ENCODE results near the gene FMN1.

DNA sequence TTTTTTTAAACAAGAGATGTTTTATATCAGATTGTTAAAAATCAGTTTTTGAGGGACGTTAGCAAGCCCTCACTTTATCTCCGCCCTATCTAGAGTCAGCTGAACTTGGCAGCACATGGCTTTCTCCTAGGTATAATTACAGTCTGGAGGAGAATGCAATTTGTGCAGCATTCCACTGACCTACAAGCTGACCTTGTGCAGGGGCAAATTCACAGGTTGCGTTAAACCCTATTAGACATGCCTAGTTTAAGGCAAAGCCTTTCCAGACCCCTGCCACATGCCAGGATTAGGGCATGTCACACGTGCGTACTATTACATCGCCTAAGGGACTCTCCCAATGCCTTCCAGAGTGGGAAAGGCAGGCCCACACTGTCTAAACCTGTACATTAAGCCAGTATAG is 252.7 kb downstream of the FMN1 start:
- TF ChIP-seq POLR2A (IDR thresholded peaks at IDR 0.05; ENCODE audit: low read length) (no peak), MAZ (IDR thresholded peaks at IDR 0.05; ENCODE audit: borderline replicate concordance, low read depth, low read length) (no peak)
- TF ChIP-seq, protein P1, sequence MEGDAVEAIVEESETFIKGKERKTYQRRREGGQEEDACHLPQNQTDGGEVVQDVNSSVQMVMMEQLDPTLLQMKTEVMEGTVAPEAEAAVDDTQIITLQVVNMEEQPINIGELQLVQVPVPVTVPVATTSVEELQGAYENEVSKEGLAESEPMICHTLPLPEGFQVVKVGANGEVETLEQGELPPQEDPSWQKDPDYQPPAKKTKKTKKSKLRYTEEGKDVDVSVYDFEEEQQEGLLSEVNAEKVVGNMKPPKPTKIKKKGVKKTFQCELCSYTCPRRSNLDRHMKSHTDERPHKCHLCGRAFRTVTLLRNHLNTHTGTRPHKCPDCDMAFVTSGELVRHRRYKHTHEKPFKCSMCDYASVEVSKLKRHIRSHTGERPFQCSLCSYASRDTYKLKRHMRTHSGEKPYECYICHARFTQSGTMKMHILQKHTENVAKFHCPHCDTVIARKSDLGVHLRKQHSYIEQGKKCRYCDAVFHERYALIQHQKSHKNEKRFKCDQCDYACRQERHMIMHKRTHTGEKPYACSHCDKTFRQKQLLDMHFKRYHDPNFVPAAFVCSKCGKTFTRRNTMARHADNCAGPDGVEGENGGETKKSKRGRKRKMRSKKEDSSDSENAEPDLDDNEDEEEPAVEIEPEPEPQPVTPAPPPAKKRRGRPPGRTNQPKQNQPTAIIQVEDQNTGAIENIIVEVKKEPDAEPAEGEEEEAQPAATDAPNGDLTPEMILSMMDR (IDR thresholded peaks at IDR 0.05), result no peak
- TF ChIP-seq, protein P2, sequence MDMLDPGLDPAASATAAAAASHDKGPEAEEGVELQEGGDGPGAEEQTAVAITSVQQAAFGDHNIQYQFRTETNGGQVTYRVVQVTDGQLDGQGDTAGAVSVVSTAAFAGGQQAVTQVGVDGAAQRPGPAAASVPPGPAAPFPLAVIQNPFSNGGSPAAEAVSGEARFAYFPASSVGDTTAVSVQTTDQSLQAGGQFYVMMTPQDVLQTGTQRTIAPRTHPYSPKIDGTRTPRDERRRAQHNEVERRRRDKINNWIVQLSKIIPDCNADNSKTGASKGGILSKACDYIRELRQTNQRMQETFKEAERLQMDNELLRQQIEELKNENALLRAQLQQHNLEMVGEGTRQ (IDR thresholded peaks at IDR 0.05), result no peak

All from A549 (cell line).